Smooth muscle cell (in vitro differentiated cells): ENCODE measurements around the gene FBLN5. TPM values are rescaled to one million over a fixed set of nuclear protein-coding genes. Genes with fewer than 3 reads are reported as not detected.

Experiments used
- DNase-seq: peaks from one replicate; lab custom pipeline; 2025; ENCODE audit not compliant: unreplicated experiment; lab: John Stamatoyannopoulos, UW
- H2AFZ ChIP-seq: fragments of 200-600 bp; sonication (generic); 2 replicates; pipeline ENCODE4 v1.6.0; 2016; ENCODE audit warnings: antibody characterized with exemption, low read depth, mild to moderate bottlenecking
- H3F3A ChIP-seq: fragments of 200-600 bp; sonication (generic); 2 replicates; pipeline ENCODE4 v1.6.0; 2017; ENCODE audit warnings: antibody characterized with exemption, low read depth
- H3K27ac ChIP-seq: fragments of 200-600 bp; sonication (generic); 2 replicates; pipeline ENCODE4 v1.5.1; 2016; ENCODE audit warnings: low read depth, mild to moderate bottlenecking
- H3K27me3 ChIP-seq: fragments of 200-600 bp; sonication (generic); 2 replicates; pipeline ENCODE4 v1.6.1; 2016; ENCODE audit warnings: low read depth, mild to moderate bottlenecking
- H3K36me3 ChIP-seq: fragments of 200-600 bp; sonication (generic); 2 replicates; pipeline ENCODE4 v1.5.1; 2016; ENCODE audit warnings: low read depth
- H3K4me1 ChIP-seq: fragments of 200-600 bp; sonication (generic); 2 replicates; pipeline ENCODE4 v1.5.1; 2016; ENCODE audit warnings: low read depth
- H3K4me2 ChIP-seq: fragments of 200-600 bp; sonication (generic); 2 replicates; pipeline ENCODE4 v1.6.0; 2016; ENCODE audit warnings: mild to moderate bottlenecking
- H3K4me3 ChIP-seq: fragments of 200-600 bp; sonication (generic); 2 replicates; pipeline ENCODE4 v1.5.1; 2016; ENCODE audit warnings: mild to moderate bottlenecking
- H3K79me2 ChIP-seq: fragments of 200-600 bp; sonication (generic); 2 replicates; pipeline ENCODE4 v1.6.0; 2016; ENCODE audit warnings: low read depth, mild to moderate bottlenecking
- H3K9ac ChIP-seq: fragments of 200-600 bp; sonication (generic); 2 replicates; pipeline ENCODE4 v1.6.0; 2016; ENCODE audit warnings: low read depth
- H3K9me3 ChIP-seq: fragments of 200-600 bp; sonication (generic); replicated peaks from 2 replicates; pipeline ENCODE4 v1.5.1; 2016; ENCODE audit warnings: low read depth
- H4K20me1 ChIP-seq: fragments of 200-600 bp; sonication (generic); 2 replicates; pipeline ENCODE4 v1.6.0; 2016; ENCODE audit warnings: low read depth
- WGBS: methylation state at CpG from one replicate; pipeline ENCODE4 v1.1.7; 2016; ENCODE audit warnings: low lambda C conversion rate; 5-methylcytosine and 5-hydroxymethylcytosine counted together
- polyA plus RNA-seq: library from polyadenylated mRNA; unstranded; fragments of >200 nt; fragmentation: Nextera tagmentation; extraction: Ambion mirVana; gene quantifications from 2 replicates; pipeline ENCODE4 v1.2.1, GENCODE V29; 2016
- total RNA-seq: library from RNA; depleted of rRNA; stranded (reverse); fragments of >200 nt; gene quantifications from 2 replicates; pipeline ENCODE4 v1.2.3, GENCODE V29; 2014
- TF ChIP-seq, protein P1 (sequence below): fragments of 200-600 bp; sonication (generic); IDR thresholded peaks from 2 replicates; pipeline ENCODE4 v1.5.1; 2017; ENCODE audit warnings: borderline replicate concordance, mild to moderate bottlenecking, antibody characterized with exemption; ENCODE audit not compliant: insufficient read depth, poor library complexity, severe bottlenecking

The FBLN5 gene
- total and polyA plus RNA-seq, 2 experiments from 2014 or later, result 109 to 154 TPM

GRCh38 chr14:91844029-91844428 lies 103.5 kb downstream of the FBLN5 start:
- H3K4me1 ChIP-seq, result no peaks in the 10 kb centered on the region
- 86% methylated on average over 4 of the region's 4 CpGs for WGBS
- H3K27ac ChIP-seq, result no peak overlapping the region
- H3F3A ChIP-seq, result no peaks in the 10 kb centered on the region
- no peak overlapping the region for H3K4me3 ChIP-seq
- H3K4me2 ChIP-seq, result no peak overlapping the region
- no peak overlapping the region for H2AFZ ChIP-seq
- no peaks in the 10 kb centered on the region for H3K9me3 ChIP-seq
- H4K20me1 ChIP-seq, result no peaks in the 10 kb centered on the region
- peaks cover 10% of the 10 kb centered on the region for H3K27me3 ChIP-seq
- TF ChIP-seq, protein P1, sequence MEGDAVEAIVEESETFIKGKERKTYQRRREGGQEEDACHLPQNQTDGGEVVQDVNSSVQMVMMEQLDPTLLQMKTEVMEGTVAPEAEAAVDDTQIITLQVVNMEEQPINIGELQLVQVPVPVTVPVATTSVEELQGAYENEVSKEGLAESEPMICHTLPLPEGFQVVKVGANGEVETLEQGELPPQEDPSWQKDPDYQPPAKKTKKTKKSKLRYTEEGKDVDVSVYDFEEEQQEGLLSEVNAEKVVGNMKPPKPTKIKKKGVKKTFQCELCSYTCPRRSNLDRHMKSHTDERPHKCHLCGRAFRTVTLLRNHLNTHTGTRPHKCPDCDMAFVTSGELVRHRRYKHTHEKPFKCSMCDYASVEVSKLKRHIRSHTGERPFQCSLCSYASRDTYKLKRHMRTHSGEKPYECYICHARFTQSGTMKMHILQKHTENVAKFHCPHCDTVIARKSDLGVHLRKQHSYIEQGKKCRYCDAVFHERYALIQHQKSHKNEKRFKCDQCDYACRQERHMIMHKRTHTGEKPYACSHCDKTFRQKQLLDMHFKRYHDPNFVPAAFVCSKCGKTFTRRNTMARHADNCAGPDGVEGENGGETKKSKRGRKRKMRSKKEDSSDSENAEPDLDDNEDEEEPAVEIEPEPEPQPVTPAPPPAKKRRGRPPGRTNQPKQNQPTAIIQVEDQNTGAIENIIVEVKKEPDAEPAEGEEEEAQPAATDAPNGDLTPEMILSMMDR, result no peak
- no peak for DNase-seq
- no peaks in the 10 kb centered on the region for H3K79me2 ChIP-seq
- H3K9ac ChIP-seq, result no peak overlapping the region
- no peaks in the 10 kb centered on the region for H3K36me3 ChIP-seq

DNA sequence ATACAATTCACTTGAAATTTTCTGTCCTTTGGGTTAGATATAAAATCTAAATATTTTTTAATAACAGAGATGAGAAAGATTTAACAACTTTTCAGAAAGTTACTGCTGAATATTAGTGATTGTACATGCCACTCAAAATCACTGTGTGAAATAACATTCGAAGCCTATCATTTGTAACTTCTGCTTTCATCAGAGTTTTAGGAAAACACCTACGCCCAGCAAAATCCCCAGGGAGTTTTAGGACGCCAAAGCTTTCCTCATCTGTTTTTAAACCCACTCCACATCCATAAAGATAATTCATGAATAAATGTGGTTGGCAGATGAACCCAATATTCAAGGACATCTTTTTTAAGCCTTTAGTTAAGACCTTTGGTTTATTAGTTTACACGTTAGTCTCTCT lies 104.1 kb downstream of the FBLN5 start:
- Histone ChIP-seq H4K20me1 (no peaks in the 10 kb centered on the region), H3K79me2 (no peaks in the 10 kb centered on the region), H3K27me3 (peaks cover 15% of the 10 kb centered on the region), H3K27ac (no peak overlapping the region), H3F3A (no peaks in the 10 kb centered on the region), H3K9me3 (no peaks in the 10 kb centered on the region), H2AFZ (no peak overlapping the region), H3K4me1 (no peaks in the 10 kb centered on the region), H3K4me2 (no peak overlapping the region), H3K4me3 (no peak overlapping the region), H3K9ac (no peak overlapping the region), H3K36me3 (no peaks in the 10 kb centered on the region)
- TF ChIP-seq, protein P1, result no peak
- 85% methylated on average over 4 of the region's 4 CpGs for WGBS
- no peak for DNase-seq

- Histone ChIP-seq H3K27me3 (peaks cover 37% of the 10 kb centered on the region), H4K20me1 (no peaks in the 10 kb centered on the region), H3K79me2 (no peaks in the 10 kb centered on the region), H3K4me1 (no peaks in the 10 kb centered on the region), H3K4me2 (no peak overlapping the region), H3F3A (no peaks in the 10 kb centered on the region), H3K4me3 (no peak overlapping the region), H3K9ac (no peak overlapping the region), H3K9me3 (no peaks in the 10 kb centered on the region), H3K36me3 (no peaks in the 10 kb centered on the region), H3K27ac (no peak overlapping the region), H2AFZ (no peak overlapping the region)
- DNase-seq, result no peak
- TF ChIP-seq, protein P1, result no peak
These were observed 106.4 kb downstream of the FBLN5 start for GRCh38 chr14:91841065-91841464.

GRCh38 chr14:91839749-91840148 lies 107.7 kb downstream of the FBLN5 start:
- H4K20me1 ChIP-seq, result no peaks in the 10 kb centered on the region
- WGBS, result 97% methylated on average over 1 of the region's 1 CpG
- H3K27me3 ChIP-seq, result peaks cover 46% of the 10 kb centered on the region
- no peak overlapping the region for H3K4me3 ChIP-seq
- H3K79me2 ChIP-seq, result no peaks in the 10 kb centered on the region
- no peak overlapping the region for H3K4me2 ChIP-seq
- no peaks in the 10 kb centered on the region for H3K36me3 ChIP-seq
- H3K4me1 ChIP-seq, result no peaks in the 10 kb centered on the region
- no peaks in the 10 kb centered on the region for H3K9me3 ChIP-seq
- TF ChIP-seq, protein P1, result no peak
- no peak for DNase-seq
- no peak overlapping the region for H2AFZ ChIP-seq
- H3K9ac ChIP-seq, result no peak overlapping the region
- H3F3A ChIP-seq, result no peaks in the 10 kb centered on the region
- no peak overlapping the region for H3K27ac ChIP-seq
